Left lobe of liver (tissue), 2 donors: Measurements from ENCODE around the gene PFKL. TPM values are rescaled to one million over a fixed set of nuclear protein-coding genes. Genes with fewer than 3 reads are reported as not detected.

Experiments used
- ATAC-seq: fragments of 200-7000 bp; cut with Tn5 transposase; one replicate; pipeline ENCODE4 v1.9.1; 2020; ENCODE audit warnings: mild to moderate bottlenecking, moderate library complexity
- DNase-seq: peaks from one replicate; pipeline ENCODE4 v3.0.0-alpha.2; 2020; ENCODE audit warnings: low spot score
- total RNA-seq: library from RNA; stranded (reverse); gene quantifications from one replicate; pipeline ENCODE4 v1.2.1, GENCODE V29; 2021
- donor health status: DM: no; HTN: no; CAD: no; lungs with moderate emphysema.
- donor health status: DM: no; HTN: yes; CAD: no.

The PFKL gene
- total RNA-seq, 1 donor from 2014 or later: 97.6 TPM

- DNase-seq: no peak
- no peak for ATAC-seq
These were observed 25.8 kb downstream of the PFKL start for GRCh38 chr21:44325386-44326271.

- no peak for ATAC-seq
These were observed 26.4 kb downstream of the PFKL start for GRCh38 chr21:44326272-44326647.

GRCh38 chr21:44326716-44327602 is 27.1 kb downstream of the PFKL start:
- ATAC-seq (no peak), DNase-seq (no peak)

More at GRCh38 chr21:44326272-44326647, 26.4 kb downstream of the PFKL start:
- DNase-seq: no peak

- no peak for ATAC-seq
- DNase-seq: no peak
These were observed 27.7 kb downstream of the PFKL start for GRCh38 chr21:44327603-44327974.

GRCh38 chr21:44328242-44328895 is 28.5 kb downstream of the PFKL start:
- no peak for ATAC-seq

GRCh38 chr21:44329086-44329889 is 29.4 kb downstream of the PFKL start:
- DNase-seq (no peak), ATAC-seq (peak; percentile 7)

More at GRCh38 chr21:44328242-44328895, 28.5 kb downstream of the PFKL start:
- no peak for DNase-seq

GRCh38 chr21:44329971-44330681 is 30.3 kb downstream of the PFKL start:
- ATAC-seq (peak; percentile 2), DNase-seq (no peak)

GRCh38 chr21:44330698-44331097 is 30.8 kb downstream of the PFKL start:
- ATAC-seq (no peak), DNase-seq (no peak)

- DNase-seq: no peak
These were observed 31.4 kb downstream of the PFKL start for GRCh38 chr21:44331209-44331608.

GRCh38 chr21:44331650-44332307 is 31.9 kb downstream of the PFKL start:
- no peak for DNase-seq
- ATAC-seq: peak; percentile 5

More at GRCh38 chr21:44331209-44331608, 31.4 kb downstream of the PFKL start:
- no peak for ATAC-seq

- ATAC-seq (no peak), DNase-seq (no peak)
These were observed 32.5 kb downstream of the PFKL start for GRCh38 chr21:44332383-44332782.

GRCh38 chr21:44332965-44333364 is 33.1 kb downstream of the PFKL start:
- no peak for DNase-seq
- no peak for ATAC-seq

- DNase-seq (no peak), ATAC-seq (no peak)
These were observed 33.9 kb downstream of the PFKL start for GRCh38 chr21:44333509-44334328.

GRCh38 chr21:44334329-44335030 is 34.6 kb downstream of the PFKL start:
- DNase-seq (no peak), ATAC-seq (no peak)

GRCh38 chr21:44335266-44336059 is 35.6 kb downstream of the PFKL start:
- DNase-seq: no peak
- no peak for ATAC-seq

GRCh38 chr21:44337449-44337848 is 37.6 kb downstream of the PFKL start:
- DNase-seq (no peak), ATAC-seq (no peak)
